GM18909 (cell line): ENCODE data around the gene GZMM.

Experiments used
- ATAC-seq: cut with Tn5 transposase; IDR thresholded peaks from one replicate; pipeline ENCODE4 v1.9.1; 2021; ENCODE audit warnings: mild to moderate bottlenecking; ENCODE audit not compliant: unreplicated experiment, poor library complexity

The GZMM gene

DNA sequence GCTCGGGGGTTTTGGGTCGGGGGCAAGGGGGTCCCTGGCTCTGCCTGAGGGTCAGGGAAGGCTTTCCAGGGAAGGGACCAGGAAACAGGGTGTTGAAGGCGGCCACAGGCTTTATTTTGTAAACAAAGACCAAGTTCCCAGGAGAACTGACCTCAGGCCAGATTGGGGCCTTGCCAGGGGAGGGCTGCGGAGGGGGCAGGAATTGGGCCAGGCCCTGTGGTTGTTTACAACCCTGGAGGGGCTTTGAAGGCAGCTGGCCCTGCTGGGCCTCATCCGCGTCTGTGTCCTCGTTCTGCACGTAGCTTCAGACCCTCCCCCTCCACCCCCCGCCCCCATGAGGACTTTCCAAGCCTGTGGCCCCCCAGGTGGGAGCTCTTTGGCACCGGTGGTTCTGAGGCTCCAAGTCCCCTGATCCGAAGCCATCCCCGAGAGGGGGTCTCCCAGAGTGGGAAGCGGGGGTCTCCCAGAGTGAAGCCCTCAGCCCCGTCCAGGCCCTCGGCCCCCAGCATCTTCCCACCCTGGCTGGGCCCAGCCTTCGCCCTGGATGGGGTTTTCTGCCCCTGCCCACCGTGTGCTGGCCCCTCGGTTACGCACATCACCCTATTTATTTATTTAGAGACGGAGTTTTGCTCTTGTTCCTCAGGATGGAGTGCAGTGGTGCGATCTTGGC lies 15.1 kb downstream of the GZMM start:
- no peak for ATAC-seq

DNA sequence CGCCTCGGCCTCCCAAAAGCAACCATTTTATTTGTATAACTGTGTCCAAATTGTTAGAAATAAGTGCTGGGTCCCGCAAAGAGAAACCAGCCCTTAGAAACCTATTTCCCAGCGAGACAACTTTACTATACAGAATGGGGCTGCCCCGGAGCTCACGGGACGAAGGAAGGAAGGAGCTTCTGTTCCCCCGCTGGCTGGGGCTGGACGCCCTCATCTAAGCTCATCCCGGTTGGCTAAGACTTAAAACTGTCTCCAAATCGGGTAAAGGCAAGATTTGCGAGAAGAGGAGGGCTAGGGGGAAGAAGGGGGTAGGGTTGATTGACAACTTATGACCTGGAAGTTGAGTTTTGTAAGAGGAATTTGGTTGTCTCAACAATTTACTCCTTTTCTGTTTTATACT lies 16.3 kb downstream of the GZMM start:
- no peak for ATAC-seq

DNA sequence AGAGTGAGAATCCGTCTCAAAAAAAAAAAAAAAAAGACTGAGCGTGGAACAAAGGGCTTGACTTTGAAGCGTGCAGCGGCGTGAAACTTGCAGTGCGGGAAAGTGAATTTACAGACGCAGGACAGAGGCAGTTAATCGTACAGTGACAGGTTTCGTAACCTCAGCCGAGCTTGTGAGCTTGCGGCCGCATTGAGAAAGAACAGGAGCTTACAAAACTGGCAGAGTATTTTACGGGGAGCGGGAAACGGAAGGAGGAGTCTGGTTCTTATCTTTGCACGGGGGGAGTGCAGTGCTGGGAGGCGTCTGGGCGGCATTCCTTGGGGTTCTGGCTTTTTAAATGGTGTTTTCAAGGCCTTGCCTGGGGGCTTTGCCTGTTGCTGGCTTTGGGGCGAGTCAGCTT lies 22.6 kb downstream of the GZMM start:
- ATAC-seq: no peak

DNA sequence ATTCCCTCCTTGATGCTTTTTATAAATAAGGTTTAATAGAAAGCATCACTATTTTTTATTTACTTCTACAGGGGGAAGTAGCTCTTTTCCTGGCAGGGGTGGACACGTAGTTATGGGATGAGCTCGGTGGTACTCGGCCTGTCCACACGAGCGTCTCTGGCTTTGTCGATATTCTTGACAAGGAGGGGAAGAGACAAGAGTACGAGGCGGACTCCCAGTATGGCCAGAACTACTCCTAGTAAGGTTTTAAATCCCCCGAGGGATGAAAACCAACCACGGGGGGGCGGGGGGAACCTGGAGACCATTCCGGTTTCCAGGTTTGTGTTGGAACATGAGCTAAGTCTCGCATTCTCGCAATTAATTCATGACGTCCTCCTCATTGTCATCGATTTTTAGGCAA lies 23.0 kb downstream of the GZMM start:
- ATAC-seq: no peak

DNA sequence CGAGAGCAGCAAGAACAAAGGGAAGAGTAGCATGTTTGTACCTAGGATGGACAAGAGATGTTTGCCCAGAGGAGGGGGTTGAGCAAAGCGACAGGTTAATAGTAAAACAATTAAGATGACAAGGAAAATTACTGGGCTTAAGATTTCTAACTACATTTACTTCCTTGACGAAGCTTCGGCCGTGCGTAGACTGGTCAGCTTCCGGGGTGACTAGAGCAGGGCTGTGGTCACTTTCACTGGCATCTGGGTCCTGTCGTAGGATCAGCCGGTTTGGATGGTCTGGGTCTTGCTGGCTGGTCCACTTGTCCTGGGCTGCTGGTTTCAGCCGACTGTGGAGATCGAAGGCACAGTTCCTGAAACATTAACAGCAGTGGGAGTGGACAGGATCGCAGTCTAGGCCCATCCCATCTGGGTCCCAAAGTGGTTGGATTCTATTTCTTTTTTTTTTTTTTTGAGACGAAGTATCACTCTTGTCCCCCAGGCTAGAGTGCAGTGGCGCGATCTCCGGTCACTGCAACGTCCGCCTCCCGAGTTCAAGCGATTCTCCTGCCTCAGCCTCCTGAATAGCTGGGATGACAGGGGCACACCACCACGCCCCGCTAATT lies 23.5 kb downstream of the GZMM start:
- ATAC-seq: no peak

DNA sequence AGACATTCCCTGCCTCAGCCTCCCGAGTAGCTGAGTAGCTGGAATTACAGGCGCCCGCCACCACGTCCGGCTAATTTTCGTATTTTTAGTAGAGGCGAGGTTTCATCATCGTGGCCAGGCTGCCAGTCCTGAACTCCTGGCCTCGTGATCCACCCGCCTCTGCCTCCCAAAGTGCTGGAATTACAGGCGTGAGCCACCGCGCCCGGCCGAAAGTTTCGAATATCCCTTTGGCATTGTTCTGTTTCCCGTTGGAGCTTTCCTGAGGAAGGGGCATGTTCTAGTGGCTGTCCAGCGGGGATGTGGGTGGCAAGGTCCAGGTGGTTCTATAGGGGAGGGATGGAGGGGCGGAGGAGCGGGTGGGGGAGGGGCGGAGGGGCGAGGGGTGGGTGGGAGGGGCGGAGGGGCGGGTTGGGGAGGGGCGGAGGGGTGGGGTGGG lies 26.4 kb downstream of the GZMM start:
- ATAC-seq: no peak

DNA sequence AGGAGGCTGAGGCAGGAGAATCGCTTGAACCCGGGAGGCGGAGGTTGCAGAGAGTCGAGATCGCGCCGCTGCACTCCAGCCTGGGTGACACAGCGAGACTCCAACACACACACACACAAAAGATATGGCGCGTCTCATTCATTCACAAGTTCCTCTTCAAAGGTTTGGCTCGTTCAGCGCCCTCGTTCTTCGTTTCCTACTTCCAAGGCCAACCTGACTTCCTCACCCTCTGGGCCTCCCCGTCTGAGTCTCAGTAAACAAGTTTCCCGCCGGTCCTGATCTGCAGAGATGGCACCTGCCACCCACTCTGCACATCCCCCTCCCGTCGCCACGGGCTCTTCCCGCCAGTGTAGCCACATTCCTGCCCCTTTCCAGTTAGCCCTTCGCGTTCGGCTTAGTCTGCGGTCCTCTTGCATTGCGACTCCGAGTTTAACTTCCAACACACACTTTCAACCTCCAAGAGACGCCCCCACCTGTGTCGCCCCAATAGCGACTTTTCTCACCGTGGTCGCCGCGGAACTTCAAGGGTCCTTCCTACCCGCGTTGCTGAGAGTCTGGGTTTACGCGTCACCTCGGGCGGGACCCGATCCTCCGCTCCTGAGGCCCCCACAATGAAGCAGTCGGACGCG lies 27.2 kb downstream of the GZMM start:
- ATAC-seq: no peak

DNA sequence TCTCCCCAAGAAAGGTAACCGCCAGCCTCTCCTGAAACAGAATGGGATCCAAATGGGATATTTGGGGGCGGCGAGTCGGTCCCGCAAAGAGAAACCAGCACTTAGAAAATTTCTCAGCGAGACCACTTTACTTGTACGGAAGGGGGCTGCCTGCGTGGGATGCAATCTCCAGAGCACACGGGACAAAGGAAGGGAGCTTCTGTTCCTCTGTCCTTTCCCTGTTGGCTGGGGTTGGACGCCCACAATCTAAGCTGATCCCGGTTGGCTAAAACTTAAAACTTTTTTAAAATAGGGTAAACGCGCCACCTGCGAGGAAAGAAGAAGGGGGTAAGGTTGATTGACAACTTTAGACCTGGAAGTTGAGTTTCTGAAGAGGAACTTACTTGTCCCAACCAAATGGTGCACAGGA lies 27.7 kb downstream of the GZMM start:
- no peak for ATAC-seq

DNA sequence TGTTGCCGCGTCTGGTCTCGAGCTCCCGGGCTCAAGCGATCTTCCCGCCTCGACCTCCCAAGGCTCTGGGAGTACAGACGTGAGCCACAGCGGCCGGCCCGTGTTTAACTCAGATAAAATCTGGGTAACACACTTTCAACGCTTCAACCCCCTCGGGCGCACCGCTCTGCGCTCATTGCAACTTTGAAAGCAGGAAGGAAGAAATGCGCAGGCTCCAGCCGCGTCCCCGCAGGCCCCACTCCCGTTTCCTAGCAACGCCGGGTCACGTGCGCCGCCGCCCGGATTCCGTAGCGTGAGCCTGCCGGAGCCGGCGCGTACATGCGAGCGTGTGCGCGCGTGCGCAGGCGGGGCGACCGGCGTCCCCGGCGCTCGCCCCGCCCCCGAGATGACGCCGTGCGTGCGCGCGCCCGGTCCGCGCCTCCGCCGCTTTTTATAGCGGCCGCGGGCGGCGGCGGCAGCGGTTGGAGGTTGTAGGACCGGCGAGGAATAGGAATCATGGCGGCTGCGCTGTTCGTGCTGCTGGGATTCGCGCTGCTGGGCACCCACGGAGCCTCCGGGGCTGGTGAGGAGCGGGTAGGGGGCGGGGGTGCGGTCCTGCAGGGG lies 28.4 kb downstream of the GZMM start, which contains the start of gene BSG:
Gene BSG, plus strand, starts transcription at position 457 of the 603 bp plus-strand sequence. Its CDS starts 39 bp downstream, at position 496.
- peak; percentile 82 for ATAC-seq

DNA sequence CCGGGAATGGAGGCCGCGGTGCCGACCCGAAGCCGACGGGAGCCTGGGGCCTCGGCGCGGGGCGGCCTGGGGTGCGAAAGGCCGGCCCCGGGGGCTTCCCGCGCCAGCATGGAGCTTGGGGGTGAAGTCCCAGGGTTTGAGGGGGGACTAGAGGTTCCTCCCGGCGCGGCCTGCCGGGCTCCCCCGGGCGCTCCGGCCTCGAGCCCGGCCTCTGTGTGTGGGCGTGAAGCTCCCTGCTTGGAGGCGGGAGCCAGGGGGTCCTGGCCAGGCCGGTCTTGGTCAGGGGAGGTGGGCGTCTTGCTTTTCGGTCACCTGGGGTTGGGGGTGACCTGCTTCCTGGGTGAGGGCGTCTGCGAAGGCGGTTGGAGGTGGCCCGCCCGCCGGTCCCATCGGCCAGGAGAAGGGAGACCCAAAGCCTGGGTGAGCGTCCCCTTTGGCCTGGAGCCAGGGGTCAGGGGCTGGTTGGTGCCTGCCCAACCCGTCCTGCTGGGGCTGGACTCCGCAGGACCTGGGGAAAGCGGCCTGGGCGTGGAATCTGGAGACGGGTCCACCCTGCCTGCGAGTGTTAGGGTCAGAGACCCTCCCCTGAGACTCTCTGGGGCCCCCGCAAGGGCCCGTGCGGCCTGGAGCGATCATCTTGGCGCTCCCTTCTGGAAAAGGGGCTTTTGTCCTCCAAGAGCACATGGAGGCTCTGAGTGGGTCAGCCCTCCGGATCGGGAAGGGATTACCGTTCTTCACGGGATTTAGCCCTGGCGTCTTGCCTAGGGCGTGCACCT lies 29.1 kb downstream of the GZMM start:
- ATAC-seq: peak; percentile 25

DNA sequence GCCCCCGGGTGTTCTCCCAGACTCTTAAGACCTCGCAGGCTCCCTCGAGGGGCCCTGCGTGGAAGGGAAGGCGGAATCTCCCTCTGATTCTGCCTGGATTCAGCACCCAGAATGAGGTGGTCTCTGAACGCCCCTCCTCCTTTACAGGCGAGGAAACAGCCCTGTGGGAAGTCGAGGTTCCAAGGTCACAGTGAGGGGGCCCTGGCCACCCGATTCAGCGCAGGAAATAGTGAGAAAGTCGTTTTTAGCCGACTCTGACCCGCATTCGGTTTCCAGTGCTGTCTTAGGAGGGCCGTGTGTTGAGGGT lies 29.6 kb downstream of the GZMM start:
- ATAC-seq: no peak

DNA sequence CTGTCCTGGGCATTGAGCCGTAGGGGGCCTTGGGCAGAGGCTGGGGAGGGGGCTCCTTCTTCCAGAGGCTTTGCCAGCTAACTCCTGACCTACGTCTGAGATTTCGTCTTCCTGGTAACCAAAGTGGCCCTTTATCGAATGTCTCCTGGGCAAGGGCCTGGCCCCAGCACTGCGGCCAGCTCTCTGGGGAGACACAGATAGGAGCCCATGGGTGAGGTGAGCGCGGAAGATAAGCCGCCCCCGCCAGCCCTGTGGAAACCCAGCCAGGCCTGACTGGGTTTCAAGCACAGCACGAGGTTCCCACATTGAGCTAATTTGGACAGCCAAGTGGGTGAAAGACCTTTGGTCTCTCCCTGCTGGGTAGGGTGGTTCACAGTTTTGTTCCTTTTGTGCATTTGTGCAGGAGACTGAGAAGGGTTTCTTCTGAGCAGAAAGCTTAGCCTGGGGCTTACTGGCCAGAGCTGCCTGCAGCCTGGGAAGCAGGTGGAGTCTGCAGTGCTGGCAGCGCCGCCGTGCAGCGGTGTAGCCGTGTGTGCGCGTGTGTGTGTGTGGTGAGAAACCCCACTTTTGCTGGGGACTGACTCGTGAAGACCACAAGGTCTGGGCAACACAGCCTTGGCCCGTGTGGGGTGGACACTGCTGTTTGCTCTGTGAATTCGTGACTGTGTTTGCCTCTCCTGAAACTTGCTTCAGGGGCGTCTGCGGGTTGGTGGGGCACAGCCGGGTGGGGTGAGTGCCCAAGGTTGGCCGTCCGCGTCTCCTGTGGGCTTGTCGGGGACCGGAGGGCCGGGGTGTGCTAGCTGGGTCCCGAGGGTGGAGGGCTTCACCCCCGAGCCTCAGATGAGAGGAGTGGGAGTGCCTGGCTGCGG lies 31.0 kb downstream of the GZMM start:
- ATAC-seq: no peak

DNA sequence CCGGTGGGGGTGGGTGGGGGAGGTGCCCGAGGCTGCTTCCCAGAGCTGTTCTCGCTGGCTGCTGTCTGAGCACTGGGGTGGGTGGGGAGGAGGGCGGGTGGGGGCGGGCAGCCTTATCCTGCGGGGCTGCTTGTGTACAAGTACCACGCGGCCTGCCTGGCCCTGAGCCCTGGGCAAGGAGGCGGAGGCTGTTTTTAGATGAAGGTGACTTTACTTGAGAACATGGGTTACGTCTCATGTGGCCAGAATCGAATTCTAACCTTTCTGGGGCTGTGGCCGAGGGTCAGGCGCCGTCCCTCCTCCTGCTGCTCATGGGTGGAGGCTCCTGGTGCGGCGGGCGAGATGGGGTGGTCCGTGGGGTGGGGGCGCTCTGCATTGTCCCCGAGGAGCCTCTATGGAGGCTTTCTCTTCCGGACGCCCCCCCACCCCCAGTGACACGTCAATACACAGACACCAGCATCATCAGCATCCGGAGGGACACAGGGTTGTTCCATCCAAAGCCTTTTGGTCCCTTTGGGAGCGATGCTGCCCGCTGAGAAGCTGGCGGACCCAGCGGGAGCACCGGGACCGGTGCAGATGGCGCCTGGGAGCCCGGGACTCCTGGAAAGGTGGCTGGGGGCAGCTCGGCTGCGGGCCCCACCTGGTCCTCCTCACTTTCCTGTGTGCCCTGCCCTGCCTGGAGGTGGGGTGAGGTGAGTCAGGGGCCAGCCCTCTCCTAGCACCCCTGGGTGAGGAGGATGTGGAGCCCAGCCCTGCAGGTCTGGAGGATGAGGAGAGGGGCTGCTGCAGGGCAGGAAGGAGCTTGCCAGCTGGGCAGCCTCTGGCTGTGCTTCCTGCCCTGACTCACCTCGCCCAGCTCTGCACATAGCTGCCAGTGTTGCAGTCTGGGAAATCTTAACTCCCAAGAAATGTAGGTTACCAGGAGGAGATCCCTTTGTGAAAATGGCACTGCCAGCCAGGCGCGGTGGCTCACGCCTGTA lies 32.0 kb downstream of the GZMM start:
- ATAC-seq: no peak

DNA sequence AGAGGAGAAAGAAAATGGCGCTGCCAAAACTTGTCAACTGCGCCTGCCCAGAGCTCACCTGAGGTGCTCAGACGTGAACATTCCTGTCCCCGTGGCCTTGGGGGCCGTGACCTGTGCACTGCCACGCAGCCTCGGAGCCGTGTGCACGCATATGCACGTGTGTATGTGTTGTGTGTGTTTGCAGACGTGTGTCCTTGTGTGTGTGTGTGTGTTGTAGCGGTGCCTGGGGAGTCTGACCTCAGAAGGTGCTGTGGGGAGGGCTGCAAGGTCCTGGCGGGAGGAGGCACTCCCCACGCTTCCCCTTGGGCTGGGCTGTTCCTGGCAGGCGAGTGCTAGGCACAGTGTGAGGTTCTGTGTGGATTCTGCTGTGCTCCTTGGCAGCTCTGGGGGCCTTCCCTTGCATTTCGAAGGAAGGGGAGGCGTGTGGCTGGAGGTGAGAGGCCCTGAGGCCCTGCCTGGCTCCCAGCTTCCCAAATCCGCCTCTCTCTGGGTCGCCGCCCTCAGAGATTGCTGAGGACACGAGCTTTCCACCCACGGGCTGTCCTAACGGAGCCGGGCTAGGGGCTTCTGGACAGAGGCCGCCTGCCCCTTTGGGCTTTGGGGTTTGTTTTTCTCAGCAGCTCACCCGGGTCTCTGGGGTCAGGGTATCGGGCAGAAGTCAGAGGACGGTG lies 33.0 kb downstream of the GZMM start:
- no peak for ATAC-seq

DNA sequence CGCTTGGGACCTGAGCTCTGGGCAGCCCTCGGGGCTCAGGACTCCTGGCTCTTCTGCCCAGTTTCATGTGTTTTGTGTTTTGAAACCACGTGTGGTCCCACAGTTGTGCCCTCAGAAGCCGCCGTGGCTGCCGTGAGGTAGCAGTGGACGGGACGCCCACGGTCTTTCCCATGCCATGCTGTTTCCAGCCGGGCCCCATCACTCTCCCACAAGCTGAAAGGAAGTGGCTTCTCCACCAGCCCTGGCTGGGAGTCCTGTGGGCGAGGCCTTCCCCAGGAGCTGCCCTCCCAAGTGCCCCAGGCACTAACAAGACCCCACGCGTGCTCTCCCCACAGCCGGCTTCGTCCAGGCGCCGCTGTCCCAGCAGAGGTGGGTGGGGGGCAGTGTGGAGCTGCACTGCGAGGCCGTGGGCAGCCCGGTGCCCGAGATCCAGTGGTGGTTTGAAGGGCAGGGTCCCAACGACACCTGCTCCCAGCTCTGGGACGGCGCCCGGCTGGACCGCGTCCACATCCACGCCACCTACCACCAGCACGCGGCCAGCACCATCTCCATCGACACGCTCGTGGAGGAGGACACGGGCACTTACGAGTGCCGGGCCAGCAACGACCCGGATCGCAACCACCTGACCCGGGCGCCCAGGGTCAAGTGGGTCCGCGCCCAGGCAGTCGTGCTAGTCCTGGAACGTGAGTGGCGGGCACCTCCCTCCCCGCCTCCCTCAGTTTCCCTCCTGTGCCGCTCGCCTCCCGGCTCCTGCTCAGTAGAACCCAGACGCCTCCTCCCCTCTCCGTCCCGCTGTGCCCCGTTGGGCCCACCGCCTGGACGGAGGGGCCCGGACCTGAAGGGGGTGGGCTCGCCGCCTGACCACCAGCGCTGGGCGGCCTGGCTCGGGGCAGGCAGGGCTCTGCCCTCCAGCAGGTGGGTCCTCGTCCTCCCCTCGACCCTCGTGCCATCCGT lies 33.9 kb downstream of the GZMM start:
- ATAC-seq: no peak

DNA sequence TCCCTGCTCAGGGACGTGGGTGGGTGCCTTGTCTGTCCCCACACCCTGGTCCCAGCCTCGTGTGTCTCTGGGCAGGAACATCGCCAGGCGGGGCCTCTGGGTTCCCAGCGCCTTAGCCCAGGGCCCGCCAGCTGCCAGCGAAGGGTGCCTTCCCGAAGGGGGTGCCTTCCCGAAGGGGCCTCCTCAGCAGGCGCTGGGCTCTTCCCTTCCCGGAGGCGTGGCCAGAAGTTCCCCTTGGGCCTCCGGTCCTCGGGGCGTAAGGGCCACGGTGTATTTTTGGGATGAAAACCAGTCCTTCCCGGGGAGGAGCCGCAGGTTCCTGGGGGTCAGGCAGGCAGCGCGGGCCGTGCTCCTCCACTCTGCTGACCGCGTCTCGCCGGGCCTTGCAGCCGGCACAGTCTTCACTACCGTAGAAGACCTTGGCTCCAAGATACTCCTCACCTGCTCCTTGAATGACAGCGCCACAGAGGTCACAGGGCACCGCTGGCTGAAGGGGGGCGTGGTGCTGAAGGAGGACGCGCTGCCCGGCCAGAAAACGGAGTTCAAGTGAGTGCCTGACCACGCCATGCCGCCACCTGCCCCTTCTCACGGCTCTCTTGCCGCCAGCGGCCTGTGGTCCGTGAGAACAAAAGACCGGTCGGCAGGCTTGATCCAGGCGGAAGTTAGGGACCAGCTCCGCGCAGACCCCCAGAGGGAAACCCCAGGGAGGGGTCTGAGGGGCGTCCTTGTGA lies 35.4 kb downstream of the GZMM start:
- ATAC-seq: no peak

DNA sequence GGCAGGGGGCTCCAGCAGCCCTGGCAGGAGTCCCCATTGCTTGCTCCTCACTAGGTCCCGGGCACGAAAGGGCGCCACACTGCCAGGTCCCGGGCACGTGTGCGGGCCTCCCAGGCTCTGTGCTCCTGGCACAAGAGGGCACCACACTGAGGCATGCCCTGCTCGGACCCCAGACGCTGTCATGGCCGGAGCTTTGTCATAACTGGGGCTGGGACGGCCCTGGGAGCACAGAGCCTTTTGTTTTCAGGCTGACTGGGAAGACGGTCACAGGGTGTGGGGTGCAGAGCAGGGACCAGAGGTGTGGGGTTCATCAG lies 35.9 kb downstream of the GZMM start:
- no peak for ATAC-seq
